SU-DHL-6 (cell line): Measurements from ENCODE around the gene MICAL2.

Experiments used
- H2AFZ ChIP-seq: fragments of 200-600 bp; sonication (generic); 2 replicates; pipeline ENCODE4 v1.6.1; 2014; ENCODE audit warnings: low read depth, mild to moderate bottlenecking, moderate library complexity, mixed read lengths, antibody characterized with exemption, low read length; ENCODE audit not compliant: severe bottlenecking
- H3F3A ChIP-seq: fragments of 200-600 bp; shearing (Covaris generic); 2 replicates; pipeline ENCODE4 v1.6.0; 2016; ENCODE audit warnings: antibody characterized with exemption, mild to moderate bottlenecking; ENCODE audit not compliant: insufficient read depth
- H3K27ac ChIP-seq: fragments of 200-600 bp; sonication (generic); 2 replicates; pipeline ENCODE4 v1.5.1; 2016; ENCODE audit warnings: low read depth, mild to moderate bottlenecking, low read length, moderate library complexity, mixed read lengths
- H3K27me3 ChIP-seq: fragments of 200-600 bp; sonication (generic), shearing (Covaris generic); 2 replicates; pipeline ENCODE4 v1.6.0; 2014; ENCODE audit warnings: mild to moderate bottlenecking, low read length
- H3K36me3 ChIP-seq: fragments of 200-600 bp; sonication (generic); 2 replicates; pipeline ENCODE4 v1.6.1; 2014; ENCODE audit warnings: mild to moderate bottlenecking, low read length, mixed read lengths
- H3K4me2 ChIP-seq: fragments of 300-600, 200-600 bp; shearing (Covaris generic), sonication (generic); 2 replicates; pipeline ENCODE4 v1.6.0; 2014; ENCODE audit warnings: low read length, low read depth, mild to moderate bottlenecking; ENCODE audit not compliant: poor library complexity, severe bottlenecking
- H3K4me3 ChIP-seq: fragments of 200-600 bp; sonication (generic); 2 replicates; pipeline ENCODE4 v1.5.1; 2014; ENCODE audit warnings: antibody characterized with exemption, low read length, mild to moderate bottlenecking, mixed read lengths; ENCODE audit not compliant: insufficient read depth, poor library complexity, severe bottlenecking
- H3K79me2 ChIP-seq: fragments of 200-600 bp; sonication (generic); 2 replicates; pipeline ENCODE4 v1.6.1; 2014; ENCODE audit warnings: mild to moderate bottlenecking, low read length, moderate library complexity; ENCODE audit not compliant: insufficient read depth
- H3K9ac ChIP-seq: fragments of 200-600 bp; sonication (generic); 2 replicates; pipeline ENCODE4 v1.7.0; 2014; ENCODE audit warnings: mild to moderate bottlenecking, low read length
- H3K9me2 ChIP-seq: fragments of 200-600 bp; sonication (generic); replicated peaks from 2 replicates; pipeline ENCODE4 v1.6.1; 2014; ENCODE audit warnings: low read length; ENCODE audit not compliant: insufficient read depth
- H3K9me3 ChIP-seq: fragments of 200-600 bp; sonication (generic); 2 replicates; pipeline ENCODE4 v1.6.1; 2014; ENCODE audit warnings: low read length, mixed read lengths; ENCODE audit not compliant: insufficient read depth
- H4K20me1 ChIP-seq: fragments of 200-600 bp; sonication (generic); 2 replicates; pipeline ENCODE4 v1.6.1; 2014; ENCODE audit warnings: low read depth, mild to moderate bottlenecking, antibody characterized with exemption, low read length, moderate library complexity, mixed read lengths
- EZH2phosphoT487 ChIP-seq: fragments of 200-600 bp; sonication (generic), shearing (Covaris generic); conservative IDR thresholded peaks from 2 replicates; pipeline ENCODE4 v1.6.1; 2018; ENCODE audit warnings: mild to moderate bottlenecking, antibody characterized with exemption, low read length, moderate library complexity, mixed read lengths
- TF ChIP-seq, protein P1 (sequence below): fragments of 200-600 bp; sonication (generic); IDR thresholded peaks from one replicate; pipeline ENCODE4 v1.5.1; 2017; ENCODE audit warnings: antibody characterized with exemption, mild to moderate bottlenecking, low read length, moderate library complexity; ENCODE audit not compliant: insufficient read depth, poor library complexity, severe bottlenecking

The MICAL2 gene

GRCh38 chr11:12148882-12149281, 38.5 kb downstream of the MICAL2 start:
- Histone ChIP-seq H3K9me2 (no peaks in the 10 kb centered on the region), H2AFZ (no peak overlapping the region), H3K4me3 (no peak overlapping the region), H3K36me3 (no peaks in the 10 kb centered on the region), H3K4me2 (no peak overlapping the region), H3K79me2 (no peaks in the 10 kb centered on the region), H3F3A (no peaks in the 10 kb centered on the region), H3K27ac (no peak overlapping the region), H3K9me3 (no peaks in the 10 kb centered on the region), H3K9ac (no peak overlapping the region), H3K27me3 (no peaks in the 10 kb centered on the region), H4K20me1 (no peaks in the 10 kb centered on the region)
- TF ChIP-seq, protein P1, sequence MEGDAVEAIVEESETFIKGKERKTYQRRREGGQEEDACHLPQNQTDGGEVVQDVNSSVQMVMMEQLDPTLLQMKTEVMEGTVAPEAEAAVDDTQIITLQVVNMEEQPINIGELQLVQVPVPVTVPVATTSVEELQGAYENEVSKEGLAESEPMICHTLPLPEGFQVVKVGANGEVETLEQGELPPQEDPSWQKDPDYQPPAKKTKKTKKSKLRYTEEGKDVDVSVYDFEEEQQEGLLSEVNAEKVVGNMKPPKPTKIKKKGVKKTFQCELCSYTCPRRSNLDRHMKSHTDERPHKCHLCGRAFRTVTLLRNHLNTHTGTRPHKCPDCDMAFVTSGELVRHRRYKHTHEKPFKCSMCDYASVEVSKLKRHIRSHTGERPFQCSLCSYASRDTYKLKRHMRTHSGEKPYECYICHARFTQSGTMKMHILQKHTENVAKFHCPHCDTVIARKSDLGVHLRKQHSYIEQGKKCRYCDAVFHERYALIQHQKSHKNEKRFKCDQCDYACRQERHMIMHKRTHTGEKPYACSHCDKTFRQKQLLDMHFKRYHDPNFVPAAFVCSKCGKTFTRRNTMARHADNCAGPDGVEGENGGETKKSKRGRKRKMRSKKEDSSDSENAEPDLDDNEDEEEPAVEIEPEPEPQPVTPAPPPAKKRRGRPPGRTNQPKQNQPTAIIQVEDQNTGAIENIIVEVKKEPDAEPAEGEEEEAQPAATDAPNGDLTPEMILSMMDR = no peak

- H3K9me2 ChIP-seq = no peaks in the 10 kb centered on the region
- no peak for TF ChIP-seq EZH2phosphoT487
- TF ChIP-seq, protein P1 = no peak
- H2AFZ ChIP-seq = no peak overlapping the region
- H3K4me2 ChIP-seq = no peak overlapping the region
- no peaks in the 10 kb centered on the region for H3K9me3 ChIP-seq
- no peaks in the 10 kb centered on the region for H3F3A ChIP-seq
- no peak overlapping the region for H3K4me3 ChIP-seq
- H3K27me3 ChIP-seq = no peaks in the 10 kb centered on the region
- H3K36me3 ChIP-seq = no peaks in the 10 kb centered on the region
- no peaks in the 10 kb centered on the region for H4K20me1 ChIP-seq
- no peak overlapping the region for H3K27ac ChIP-seq
- H3K79me2 ChIP-seq = no peaks in the 10 kb centered on the region
- H3K9ac ChIP-seq = no peak overlapping the region
Measured at GRCh38 chr11:12149672-12150225, 39.4 kb downstream of the MICAL2 start.

DNA sequence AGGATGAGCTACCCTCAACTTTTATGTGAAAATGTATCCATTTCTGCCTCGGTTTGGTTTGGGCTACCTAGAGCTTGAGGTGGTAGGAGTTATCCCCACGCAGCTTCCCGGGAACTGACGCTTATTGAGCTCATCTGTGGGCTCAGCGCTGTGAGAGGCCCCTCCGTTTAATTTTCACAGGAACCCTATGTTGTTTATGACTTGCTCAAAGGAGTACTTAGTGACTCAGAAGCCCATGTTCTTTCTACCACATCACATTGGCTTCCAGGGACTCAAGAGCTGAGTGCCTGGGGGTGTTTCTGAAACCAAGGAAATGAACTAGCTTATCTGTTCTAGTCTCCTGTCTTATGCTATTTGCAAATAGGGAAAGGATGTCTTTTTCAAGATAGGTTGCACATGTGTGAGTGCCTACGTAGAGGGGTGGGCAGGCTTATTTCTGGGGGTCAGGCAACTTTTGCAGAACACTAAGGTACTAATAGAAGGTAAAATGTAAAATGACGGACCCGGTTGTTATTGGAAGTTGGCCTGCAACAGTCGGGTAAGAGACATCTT, 40.5 kb downstream of the MICAL2 start:
- Histone ChIP-seq H3K9me3 (no peaks in the 10 kb centered on the region), H3K27ac (no peak overlapping the region), H3K9ac (no peak overlapping the region)

More for the DNA sequence above, 40.5 kb downstream of the MICAL2 start:
- Histone ChIP-seq H3F3A (no peaks in the 10 kb centered on the region), H3K4me2 (no peak overlapping the region), H2AFZ (no peak overlapping the region), H3K36me3 (no peaks in the 10 kb centered on the region), H3K4me3 (no peak overlapping the region), H3K27me3 (no peaks in the 10 kb centered on the region), H3K9me2 (no peaks in the 10 kb centered on the region), H3K79me2 (no peaks in the 10 kb centered on the region), H4K20me1 (no peaks in the 10 kb centered on the region)
- TF ChIP-seq EZH2phosphoT487 = no peak
- TF ChIP-seq, protein P1 = no peak
